ENCODE data around the gene OR2F1.

DNA sequence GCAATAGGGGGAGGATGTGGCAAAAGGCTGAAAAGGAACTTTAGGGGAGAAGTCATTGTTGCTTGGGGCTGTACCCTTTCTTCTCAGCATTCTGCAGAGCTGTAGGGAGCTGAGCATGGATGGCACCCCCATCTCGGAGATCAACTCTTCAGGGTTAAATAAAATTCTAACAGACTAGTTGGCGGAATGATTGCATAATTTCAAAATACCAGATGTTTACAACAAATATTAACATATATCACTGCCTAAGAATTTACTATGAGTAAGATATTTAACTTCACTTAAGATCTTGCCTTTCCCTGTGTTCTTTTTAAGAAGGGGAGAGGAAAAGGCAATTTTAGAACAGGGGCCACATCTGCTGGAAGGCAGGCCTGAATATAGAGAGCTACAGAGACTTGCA is 509 bp upstream of the OR2F1 start:
- TF ChIP-seq, protein P1, sequence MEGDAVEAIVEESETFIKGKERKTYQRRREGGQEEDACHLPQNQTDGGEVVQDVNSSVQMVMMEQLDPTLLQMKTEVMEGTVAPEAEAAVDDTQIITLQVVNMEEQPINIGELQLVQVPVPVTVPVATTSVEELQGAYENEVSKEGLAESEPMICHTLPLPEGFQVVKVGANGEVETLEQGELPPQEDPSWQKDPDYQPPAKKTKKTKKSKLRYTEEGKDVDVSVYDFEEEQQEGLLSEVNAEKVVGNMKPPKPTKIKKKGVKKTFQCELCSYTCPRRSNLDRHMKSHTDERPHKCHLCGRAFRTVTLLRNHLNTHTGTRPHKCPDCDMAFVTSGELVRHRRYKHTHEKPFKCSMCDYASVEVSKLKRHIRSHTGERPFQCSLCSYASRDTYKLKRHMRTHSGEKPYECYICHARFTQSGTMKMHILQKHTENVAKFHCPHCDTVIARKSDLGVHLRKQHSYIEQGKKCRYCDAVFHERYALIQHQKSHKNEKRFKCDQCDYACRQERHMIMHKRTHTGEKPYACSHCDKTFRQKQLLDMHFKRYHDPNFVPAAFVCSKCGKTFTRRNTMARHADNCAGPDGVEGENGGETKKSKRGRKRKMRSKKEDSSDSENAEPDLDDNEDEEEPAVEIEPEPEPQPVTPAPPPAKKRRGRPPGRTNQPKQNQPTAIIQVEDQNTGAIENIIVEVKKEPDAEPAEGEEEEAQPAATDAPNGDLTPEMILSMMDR (IDR thresholded peaks at IDR 0.05): no peak
- TF ChIP-seq TCF7L2 (IDR thresholded peaks at IDR 0.05; ENCODE audit: low read depth, low read length): no peak
- TF ChIP-seq POLR2AphosphoS5 (IDR thresholded peaks at IDR 0.05; ENCODE audit: low read depth, low read length): no peak
- TF ChIP-seq SIN3A (IDR thresholded peaks at IDR 0.05; ENCODE audit: borderline replicate concordance, insufficient read depth, low read depth, low read length): no peak

Measured in Panc1 (cell line).